Common myeloid progenitor, CD34-positive (primary cell): ENCODE measurements around the gene EEA1.

Experiments used
- CTCF ChIA-PET: fragments of 350-600 bp; sonication (Branson Sonifier 250); formaldehyde crosslinking; loops from one replicate; lab custom pipeline; 2021; ENCODE audit warnings: antibody characterized with exemption; lab: Charles Lee
- POLR2A ChIA-PET: fragments of 350-600 bp; sonication (Branson Sonifier 250); formaldehyde crosslinking; loops from one replicate; lab custom pipeline; 2021; ENCODE audit warnings: antibody characterized with exemption; lab: Charles Lee
- DNase-seq, 3 donors: peaks; one replicate each; pipeline versions ENCODE4 v3.0.0 to v3.0.0-alpha.2; 2013
- H3K27ac ChIP-seq, 2 experiments: 1 replicate in 1 of 2; 2 replicates in 1 of 2; pipeline ENCODE4 v1.7.0; 2013; ENCODE audit warnings: inconsistent platforms in 2 of 2, low read length in 2 of 2, mild to moderate bottlenecking in 2 of 2, low read depth in 1 of 2, moderate library complexity in 1 of 2; ENCODE audit not compliant: severe bottlenecking in 2 of 2, insufficient read depth in 1 of 2, poor library complexity in 1 of 2
- H3K27me3 ChIP-seq, 5 experiments: replicated peaks in 2 of 5; 1 replicate in 3 of 5; 2 replicates in 2 of 5; pipeline versions ENCODE4 v1.6.1 to v1.7.0; 2013; ENCODE audit warnings: low read length in 4 of 5, mild to moderate bottlenecking in 2 of 5, moderate library complexity in 2 of 5, inconsistent platforms in 1 of 5; ENCODE audit not compliant: insufficient read depth in 5 of 5, control insufficient read depth in 4 of 5
- H3K36me3 ChIP-seq, 4 experiments: 1 replicate in 2 of 4; 2 replicates in 2 of 4; pipeline versions ENCODE4 v1.6.1 to v1.7.0; 2013; ENCODE audit warnings: low read length in 3 of 4, control low read depth in 1 of 4, mild to moderate bottlenecking in 1 of 4; ENCODE audit not compliant: control insufficient read depth in 4 of 4, insufficient read depth in 4 of 4
- H3K4me1 ChIP-seq, 4 experiments: 1 replicate in 3 of 4; 2 replicates in 1 of 4; pipeline versions ENCODE4 v1.6.1 to v1.7.1; 2013; ENCODE audit warnings: low read length in 3 of 4, mild to moderate bottlenecking in 3 of 4, control low read depth in 1 of 4, inconsistent platforms in 1 of 4, moderate library complexity in 1 of 4; ENCODE audit not compliant: control insufficient read depth in 4 of 4, insufficient read depth in 4 of 4; ENCODE audit errors: control extremely low read depth in 1 of 4
- H3K4me3 ChIP-seq, 7 experiments: 1 replicate in 4 of 7; 2 replicates in 3 of 7; pipeline versions ENCODE4 v1.5.1 to v1.7.0; 2013; ENCODE audit warnings: mild to moderate bottlenecking in 7 of 7, low read length in 6 of 7, moderate library complexity in 6 of 7, inconsistent platforms in 2 of 7, low read depth in 2 of 7, control low read depth in 1 of 7; ENCODE audit not compliant: insufficient read depth in 4 of 7, control insufficient read depth in 1 of 7; ENCODE audit errors: extremely low read depth in 1 of 7
- H3K9me3 ChIP-seq, 5 experiments: 1 replicate in 4 of 5; 2 replicates in 1 of 5; pipeline versions ENCODE4 v1.6.1 to v1.7.1; 2013; ENCODE audit warnings: low read length in 4 of 5, mild to moderate bottlenecking in 2 of 5, inconsistent platforms in 1 of 5, low read depth in 1 of 5, moderate library complexity in 1 of 5; ENCODE audit not compliant: control insufficient read depth in 4 of 5, insufficient read depth in 2 of 5; ENCODE audit errors: control extremely low read depth in 1 of 5
- WGBS: methylation state at CpG from one replicate; pipeline ENCODE4 v1.1.5; 2013; ENCODE audit not compliant: insufficient coverage; 5-methylcytosine and 5-hydroxymethylcytosine counted together

The EEA1 gene

GRCh38 chr12:92779902-92780301 is 149.2 kb downstream of the EEA1 start:
- peaks cover 0 to 8% (median 0%) of the 10 kb centered on the region in 4 experiments for H3K4me1 ChIP-seq
- no peak overlapping the region for H3K4me3 ChIP-seq
- no CpG with 5 or more reads among the region's 1 CpG for WGBS
- no peaks in the 10 kb centered on the region for H3K27me3 ChIP-seq
- H3K9me3 ChIP-seq = no peaks in the 10 kb centered on the region
- H3K36me3 ChIP-seq = peaks cover 7 to 27% (median 16%) of the 10 kb centered on the region in 4 experiments
- H3K27ac ChIP-seq = no peak overlapping the region
- ChIA-PET POLR2A (no interaction called here), CTCF (no interaction called here)
- DNase-seq = no peak

GRCh38 chr12:92778525-92778924 is 150.6 kb downstream of the EEA1 start:
- no peaks in the 10 kb centered on the region for H3K9me3 ChIP-seq

DNA sequence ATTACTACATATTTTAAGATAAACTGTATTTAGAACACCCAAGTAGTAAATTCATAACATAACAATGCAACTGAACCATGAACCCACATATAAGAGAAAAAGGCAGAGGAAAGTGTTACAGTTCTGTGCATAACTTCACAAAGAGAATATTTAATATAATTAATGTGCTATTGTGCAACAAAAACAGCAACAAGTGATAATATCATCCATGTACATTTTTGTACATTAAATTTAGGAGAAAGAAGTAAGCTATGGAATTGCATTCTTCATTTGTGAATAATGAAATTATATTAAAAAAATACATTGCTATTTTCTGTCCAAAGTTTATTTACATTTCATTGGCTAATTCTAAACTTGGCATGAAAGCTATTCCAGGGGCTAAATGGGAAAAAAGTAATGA is 153.7 kb downstream of the EEA1 start:
- H3K36me3 ChIP-seq = peaks cover 7 to 25% (median 12%) of the 10 kb centered on the region in 4 experiments
- no peak overlapping the region for H3K4me3 ChIP-seq
- CTCF ChIA-PET = no interaction called here
- peaks cover 0 to 6% (median 3%) of the 10 kb centered on the region in 4 experiments for H3K4me1 ChIP-seq
- POLR2A ChIA-PET = no interaction called here
- no peaks in the 10 kb centered on the region for H3K27me3 ChIP-seq
- no peaks in the 10 kb centered on the region for H3K9me3 ChIP-seq
- H3K27ac ChIP-seq = no peak overlapping the region
- no peak for DNase-seq

More at GRCh38 chr12:92778525-92778924, 150.6 kb downstream of the EEA1 start:
- Histone ChIP-seq H3K27me3 (no peaks in the 10 kb centered on the region), H3K36me3 (peaks cover 7 to 27% (median 16%) of the 10 kb centered on the region in 4 experiments), H3K27ac (no peak overlapping the region), H3K4me3 (no peak overlapping the region), H3K4me1 (peaks cover 0 to 2% (median 0%) of the 10 kb centered on the region in 4 experiments)
- ChIA-PET CTCF (interaction anchor here (1.5 kb wide), 2 partner anchors 36 to 619 kb away, joined by 3 to 4 read pairs; no protein-coding TSS in a partner anchor), POLR2A (no interaction called here)
- no CpG with 5 or more reads among the region's 3 CpGs for WGBS
- no peak for DNase-seq

DNA sequence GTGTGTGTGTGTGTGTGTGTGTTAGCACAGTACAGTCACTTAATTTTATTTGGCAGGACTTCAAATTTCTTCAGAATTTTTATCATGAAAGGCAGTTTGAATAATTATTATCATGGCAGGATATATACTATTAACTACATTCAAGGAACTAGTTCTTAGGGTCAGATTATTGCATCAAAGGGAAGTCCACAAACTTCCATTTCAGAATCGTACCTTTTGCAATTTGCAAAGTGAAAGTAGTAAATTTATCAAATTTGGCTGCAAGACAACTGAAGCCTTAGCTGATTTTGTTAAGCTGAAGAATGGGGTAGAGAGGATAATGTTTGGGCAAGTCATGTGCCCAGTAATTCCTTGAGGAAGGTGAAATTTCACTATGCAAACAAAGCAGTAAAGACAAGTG is 158.1 kb downstream of the EEA1 start:
- Histone ChIP-seq H3K9me3 (no peaks in the 10 kb centered on the region), H3K27me3 (no peaks in the 10 kb centered on the region), H3K27ac (no peak overlapping the region), H3K4me3 (no peak overlapping the region), H3K36me3 (peaks cover 0 to 4% (median 1%) of the 10 kb centered on the region in 4 experiments), H3K4me1 (peaks cover 7 to 31% (median 13%) of the 10 kb centered on the region in 4 experiments)
- POLR2A ChIA-PET = no interaction called here
- DNase-seq = peak in 2 of 3 donors; percentile 7 to 27
- CTCF ChIA-PET = interaction anchor here (0.6 to 1.5 kb wide), 3 partner anchors 15 to 321 kb away, joined by 3 to 5 read pairs (median 3); no protein-coding TSS in a partner anchor
- WGBS = 0% methylated on average over 1 of the region's 1 CpG

GRCh38 chr12:92769124-92769901 is 159.8 kb downstream of the EEA1 start:
- Histone ChIP-seq H3K9me3 (no peaks in the 10 kb centered on the region), H3K4me3 (no peak overlapping the region), H3K36me3 (no peaks in the 10 kb centered on the region), H3K27me3 (no peaks in the 10 kb centered on the region), H3K27ac (no peak overlapping the region), H3K4me1 (peaks cover 7 to 31% (median 13%) of the 10 kb centered on the region in 4 experiments)
- WGBS = 67% methylated on average over 1 of the region's 4 CpGs
- DNase-seq = no peak
- ChIA-PET CTCF (interaction anchor here (1.0 to 1.1 kb wide), 2 partner anchors 39 to 1387 kb away, joined by 3 read pairs; no protein-coding TSS in a partner anchor), POLR2A (interaction anchor here (0.6 to 0.7 kb wide), 2 partner anchors 18 to 1437 kb away, joined by 3 to 4 read pairs; no protein-coding TSS in a partner anchor)

- H3K9me3 ChIP-seq = peaks cover 0 to 3% (median 0%) of the 10 kb centered on the region in 5 experiments
- CTCF ChIA-PET = no interaction called here
- no peak for DNase-seq
- no peak overlapping the region for H3K27ac ChIP-seq
- H3K27me3 ChIP-seq = no peaks in the 10 kb centered on the region
- POLR2A ChIA-PET = no interaction called here
- H3K4me1 ChIP-seq = peaks cover 7 to 28% (median 11%) of the 10 kb centered on the region in 4 experiments
- no CpG with 5 or more reads among the region's 1 CpG for WGBS
- H3K36me3 ChIP-seq = no peaks in the 10 kb centered on the region
- H3K4me3 ChIP-seq = no peak overlapping the region
Measured at GRCh38 chr12:92765871-92766270, 163.2 kb downstream of the EEA1 start.

GRCh38 chr12:92764831-92765230 is 164.3 kb downstream of the EEA1 start:
- WGBS = no CpG with 5 or more reads among the region's 5 CpGs
- H3K9me3 ChIP-seq = peaks cover 0 to 3% (median 0%) of the 10 kb centered on the region in 5 experiments
- ChIA-PET CTCF (no interaction called here), POLR2A (no interaction called here)
- no peak for DNase-seq
- H3K4me1 ChIP-seq = peaks cover 7 to 20% (median 10%) of the 10 kb centered on the region in 4 experiments
- H3K27me3 ChIP-seq = no peaks in the 10 kb centered on the region
- H3K36me3 ChIP-seq = no peaks in the 10 kb centered on the region
- H3K4me3 ChIP-seq = no peak overlapping the region
- H3K27ac ChIP-seq = no peak overlapping the region
